ENCODE data around the gene CGRRF1.

The CGRRF1 gene

GRCh38 chr14:54483073-54483745 is 26.5 kb upstream of the CGRRF1 start:
- no peak for ATAC-seq (ENCODE audit: low read depth)
- Histone ChIP-seq H3K27ac (ENCODE audit: poor library complexity, severe bottlenecking) (peak overlapping the region; percentile 65), H3K9me3 (ENCODE audit: severe bottlenecking) (no peaks in the 10 kb centered on the region), H3K4me3 (ENCODE audit: severe bottlenecking) (no peak overlapping the region), H3K4me1 (ENCODE audit: insufficient read depth, poor library complexity, severe bottlenecking) (peaks cover 47% of the 10 kb centered on the region), H3K27me3 (ENCODE audit: insufficient read depth, poor library complexity, severe bottlenecking) (no peaks in the 10 kb centered on the region), H3K36me3 (ENCODE audit: low read depth) (peaks cover 60% of the 10 kb centered on the region)
- no peak for DNase-seq (ENCODE audit: low spot score)
- no peak for TF ChIP-seq CTCF (IDR thresholded peaks at IDR 0.05; ENCODE audit: poor library complexity, severe bottlenecking)

GRCh38 chr14:54483846-54484245 is 25.9 kb upstream of the CGRRF1 start:
- Histone ChIP-seq H3K4me3 (ENCODE audit: severe bottlenecking) (no peak overlapping the region), H3K36me3 (ENCODE audit: low read depth) (peaks cover 54% of the 10 kb centered on the region), H3K4me1 (ENCODE audit: insufficient read depth, poor library complexity, severe bottlenecking) (peaks cover 47% of the 10 kb centered on the region), H3K9me3 (ENCODE audit: severe bottlenecking) (no peaks in the 10 kb centered on the region), H3K27ac (ENCODE audit: poor library complexity, severe bottlenecking) (no peak overlapping the region), H3K27me3 (ENCODE audit: insufficient read depth, poor library complexity, severe bottlenecking) (no peaks in the 10 kb centered on the region)
- no peak for ATAC-seq (ENCODE audit: low read depth)
- no peak for DNase-seq (ENCODE audit: low spot score)
- TF ChIP-seq CTCF (IDR thresholded peaks at IDR 0.05; ENCODE audit: poor library complexity, severe bottlenecking): no peak

- Histone ChIP-seq H3K27ac (ENCODE audit: poor library complexity, severe bottlenecking) (no peak overlapping the region), H3K4me1 (ENCODE audit: insufficient read depth, poor library complexity, severe bottlenecking) (peaks cover 36% of the 10 kb centered on the region), H3K36me3 (ENCODE audit: low read depth) (peaks cover 25% of the 10 kb centered on the region), H3K4me3 (ENCODE audit: severe bottlenecking) (no peak overlapping the region), H3K27me3 (ENCODE audit: insufficient read depth, poor library complexity, severe bottlenecking) (no peaks in the 10 kb centered on the region), H3K9me3 (ENCODE audit: severe bottlenecking) (no peaks in the 10 kb centered on the region)
- TF ChIP-seq CTCF (IDR thresholded peaks at IDR 0.05; ENCODE audit: poor library complexity, severe bottlenecking): no peak
- no peak for DNase-seq (ENCODE audit: low spot score)
- ATAC-seq (ENCODE audit: low read depth): no peak
Measured at GRCh38 chr14:54486685-54487084, 23.0 kb upstream of the CGRRF1 start.

- ATAC-seq (ENCODE audit: low read depth) (peak; percentile 40), DNase-seq (ENCODE audit: low spot score) (no peak)
- H3K4me1 ChIP-seq (ENCODE audit: insufficient read depth, poor library complexity, severe bottlenecking): peaks cover 25% of the 10 kb centered on the region
- peak overlapping the region; percentile 85 for H3K27ac ChIP-seq (ENCODE audit: poor library complexity, severe bottlenecking)
- H3K4me3 ChIP-seq (ENCODE audit: severe bottlenecking): peak overlapping the region; percentile 61
- TF ChIP-seq CTCF (IDR thresholded peaks at IDR 0.05; ENCODE audit: poor library complexity, severe bottlenecking): no peak
- no peaks in the 10 kb centered on the region for H3K9me3 ChIP-seq (ENCODE audit: severe bottlenecking)
- no peaks in the 10 kb centered on the region for H3K27me3 ChIP-seq (ENCODE audit: insufficient read depth, poor library complexity, severe bottlenecking)
- peaks cover 14% of the 10 kb centered on the region for H3K36me3 ChIP-seq (ENCODE audit: low read depth)
Measured at GRCh38 chr14:54487771-54488170, 21.9 kb upstream of the CGRRF1 start.

- peaks cover 20% of the 10 kb centered on the region for H3K4me1 ChIP-seq (ENCODE audit: insufficient read depth, poor library complexity, severe bottlenecking)
- no peak for TF ChIP-seq CTCF (IDR thresholded peaks at IDR 0.05; ENCODE audit: poor library complexity, severe bottlenecking)
- H3K36me3 ChIP-seq (ENCODE audit: low read depth): peaks cover 9% of the 10 kb centered on the region
- peak overlapping the region; percentile 85 for H3K27ac ChIP-seq (ENCODE audit: poor library complexity, severe bottlenecking)
- peak; percentile 42 for ATAC-seq (ENCODE audit: low read depth)
- H3K4me3 ChIP-seq (ENCODE audit: severe bottlenecking): peak overlapping the region; percentile 61
- H3K27me3 ChIP-seq (ENCODE audit: insufficient read depth, poor library complexity, severe bottlenecking): no peaks in the 10 kb centered on the region
- H3K9me3 ChIP-seq (ENCODE audit: severe bottlenecking): no peaks in the 10 kb centered on the region
- no peak for DNase-seq (ENCODE audit: low spot score)
Measured at GRCh38 chr14:54488318-54488645, 21.4 kb upstream of the CGRRF1 start.
